SKM-1 treated with dmso at 0.1 percent for 144 hours (cell line): ENCODE data around the gene TFDP2.
A peak's percentile ranks its signal among the peaks of the same experiment; 100 is the strongest.
"Not testable (repeated sequence)": the region's sequence is repeated elsewhere in the genome, so short reads cannot be mapped to it uniquely, and the experiment has no call there.

Experiments used
- DNase-seq: peaks from one replicate; lab custom pipeline; 2025; ENCODE audit not compliant: unreplicated experiment; lab: John Stamatoyannopoulos, UW

Gene TFDP2

GRCh38 chr3:142127941-142128658, 21.2 kb downstream of the TFDP2 start:
- DNase-seq, result no peak

DNA sequence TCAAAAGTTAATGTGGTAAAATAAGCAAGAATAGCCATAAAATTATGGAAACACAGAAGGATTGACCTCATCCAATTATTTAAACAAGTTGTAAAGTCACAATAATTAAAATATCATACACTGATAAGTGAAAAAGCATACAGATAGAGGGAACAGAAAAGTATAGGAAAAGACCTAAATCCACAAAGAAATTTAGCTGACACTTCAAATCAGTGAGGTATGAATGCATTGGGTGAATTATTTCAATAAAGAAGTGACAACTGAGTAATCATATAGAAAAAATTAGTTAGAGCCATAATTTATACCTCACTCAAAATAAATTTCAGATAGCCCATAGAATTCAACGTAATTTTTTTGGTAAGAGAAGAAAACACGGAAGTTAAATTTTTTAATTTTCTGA, 25.1 kb downstream of the TFDP2 start:
- no peak for DNase-seq

DNA sequence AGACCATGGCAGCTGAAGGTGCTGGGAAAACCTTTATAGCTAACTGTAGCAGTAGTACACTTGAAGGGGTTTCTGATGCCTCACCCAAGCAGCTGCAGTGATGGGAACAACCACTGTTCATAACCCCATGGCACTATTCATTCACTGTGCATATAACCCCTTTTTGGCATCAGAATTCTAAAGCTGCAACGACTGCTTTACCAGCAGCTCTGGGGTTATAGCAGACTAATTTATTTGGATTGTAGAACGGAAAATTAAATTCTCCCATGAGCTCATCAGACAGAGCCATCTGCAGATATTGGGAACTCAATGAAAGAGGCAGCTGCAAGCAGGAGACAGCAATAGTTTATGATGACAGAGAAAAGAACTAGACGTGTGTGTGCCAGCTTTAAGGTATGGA, 28.6 kb downstream of the TFDP2 start:
- no peak for DNase-seq

- no peak for DNase-seq
These were observed 30.4 kb downstream of the TFDP2 start for GRCh38 chr3:142118911-142119310.

DNA sequence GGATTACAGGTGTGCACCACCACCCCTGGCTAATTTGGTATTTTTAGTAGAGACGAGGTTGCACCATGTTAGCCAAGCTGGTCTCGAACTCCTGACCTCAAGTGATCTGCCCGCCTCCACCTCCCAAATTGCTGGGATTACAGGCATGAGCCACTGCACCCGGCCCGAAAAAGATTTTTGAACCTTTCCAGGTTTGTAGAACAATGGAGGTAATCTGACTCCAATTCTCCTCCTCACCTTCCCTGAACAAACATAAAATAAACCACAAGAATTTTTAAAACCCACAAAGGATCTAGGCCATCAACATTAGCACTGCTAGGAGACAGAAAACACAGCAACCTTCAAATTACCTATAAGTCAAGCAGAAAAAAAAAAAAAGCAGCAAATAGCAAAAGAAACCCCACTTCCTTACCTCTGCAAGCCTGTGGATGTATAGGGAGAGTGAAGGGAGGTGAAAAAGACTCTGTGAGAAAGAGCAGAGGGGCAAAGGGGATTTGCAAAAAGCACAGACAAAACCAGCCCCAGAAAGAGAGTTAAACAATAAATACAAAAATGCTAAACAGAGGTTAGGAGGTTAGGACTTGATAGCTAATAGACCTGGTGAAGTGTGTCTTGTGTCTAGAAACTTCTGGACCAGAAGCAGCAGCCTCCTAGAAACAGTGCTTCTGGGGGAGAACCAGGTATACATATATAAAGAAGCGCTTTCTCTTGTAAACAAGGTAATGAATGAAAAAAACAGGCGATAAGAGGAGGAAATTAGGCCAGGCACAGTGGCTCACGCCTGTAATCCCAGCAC, 32.1 kb downstream of the TFDP2 start:
- no peak for DNase-seq

DNA sequence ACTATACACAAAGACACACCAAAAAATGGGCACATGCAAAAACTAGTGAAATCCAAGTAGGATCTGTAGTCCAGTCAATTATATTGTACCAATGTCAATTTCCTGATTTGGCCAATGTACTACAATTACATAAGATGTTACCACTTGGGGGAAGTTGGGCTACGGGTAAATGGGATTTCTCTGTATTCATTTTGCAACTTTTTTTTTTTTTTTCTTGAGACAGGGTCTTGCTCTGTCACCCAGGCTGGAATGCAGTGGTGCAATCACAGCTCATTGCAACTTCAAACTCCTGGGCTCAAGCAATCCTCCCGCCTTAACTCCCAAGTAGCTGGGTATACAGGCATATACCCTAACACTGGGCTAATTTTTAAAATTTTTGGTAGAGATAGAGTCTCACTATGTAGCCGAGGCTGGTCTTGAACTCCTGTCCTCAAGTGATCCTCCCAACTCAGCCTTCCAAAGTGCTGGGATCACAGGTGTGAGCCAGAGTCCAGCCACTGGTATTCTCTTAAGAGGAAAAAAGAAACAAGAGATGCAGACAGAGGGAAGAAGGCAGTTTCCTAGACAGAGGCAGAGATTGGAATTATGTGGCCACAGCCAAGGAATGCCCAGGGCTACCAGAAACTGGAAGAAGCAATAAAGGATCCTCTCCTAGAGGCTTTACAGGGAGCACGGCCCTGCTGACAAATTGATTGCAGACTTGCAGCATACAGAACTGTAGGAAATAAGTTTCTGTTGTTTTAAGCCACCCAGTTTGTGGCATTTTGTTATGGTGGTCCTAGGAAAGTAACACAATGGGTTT, 33.3 kb downstream of the TFDP2 start:
- DNase-seq, result peak; percentile 44

- DNase-seq, result no peak
These were observed 36.7 kb downstream of the TFDP2 start for GRCh38 chr3:142112601-142113000.

DNA sequence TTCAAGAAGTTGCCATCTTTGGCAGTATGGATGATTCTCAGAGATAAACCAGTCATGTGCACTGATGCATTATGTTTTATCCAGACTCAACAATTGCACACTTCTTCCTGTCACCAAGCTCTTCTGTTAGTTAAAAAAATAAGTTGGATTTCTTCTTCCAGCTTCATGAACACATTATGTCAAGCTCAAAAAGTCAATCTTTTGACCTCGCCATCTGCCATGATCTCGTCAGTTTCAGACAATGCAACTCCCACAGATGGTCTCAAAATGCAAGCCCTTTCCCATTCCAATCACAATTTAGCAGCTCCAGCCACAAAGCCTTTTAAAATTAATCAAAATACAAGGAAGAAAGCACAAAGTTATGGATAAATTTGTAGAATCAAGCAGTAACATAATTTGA, 42.8 kb downstream of the TFDP2 start:
- no peak for DNase-seq

DNA sequence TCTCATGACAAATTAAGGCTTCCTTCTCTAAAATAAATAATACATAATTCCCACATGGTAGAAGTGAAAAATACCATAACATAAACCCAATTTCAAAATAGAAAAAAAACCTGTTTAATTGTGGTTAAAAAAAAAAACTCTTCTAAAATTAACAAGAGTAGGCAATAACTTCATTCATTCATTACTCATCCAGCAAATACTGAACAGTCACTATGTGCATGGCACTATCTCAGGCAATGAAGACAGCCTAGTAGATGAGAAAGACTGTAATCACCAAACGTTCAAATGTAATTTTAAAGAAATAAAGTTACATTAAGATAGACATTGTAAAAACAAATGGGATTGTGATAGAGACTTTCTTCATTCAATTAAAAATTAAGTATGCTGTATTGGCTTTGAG, 43.4 kb downstream of the TFDP2 start:
- no peak for DNase-seq

DNA sequence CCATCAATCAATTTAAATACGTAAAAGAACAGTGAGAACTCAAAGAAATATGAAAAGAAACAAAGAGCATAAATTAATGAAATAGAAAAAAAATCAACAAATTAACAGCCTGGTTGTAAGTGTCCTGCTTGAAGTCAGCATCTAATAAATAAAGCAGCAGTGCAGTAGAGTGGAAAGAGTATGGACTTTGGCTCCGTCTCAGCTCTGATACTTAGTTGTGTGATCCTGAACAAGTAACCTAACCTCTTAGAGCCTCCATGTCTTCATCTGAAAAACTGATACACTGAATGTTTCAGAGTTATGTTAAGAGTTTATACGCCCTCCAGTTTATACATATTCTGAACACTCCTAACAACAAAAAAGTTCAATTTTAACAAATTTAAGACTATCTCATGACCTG, 44.6 kb downstream of the TFDP2 start:
- no peak for DNase-seq

DNA sequence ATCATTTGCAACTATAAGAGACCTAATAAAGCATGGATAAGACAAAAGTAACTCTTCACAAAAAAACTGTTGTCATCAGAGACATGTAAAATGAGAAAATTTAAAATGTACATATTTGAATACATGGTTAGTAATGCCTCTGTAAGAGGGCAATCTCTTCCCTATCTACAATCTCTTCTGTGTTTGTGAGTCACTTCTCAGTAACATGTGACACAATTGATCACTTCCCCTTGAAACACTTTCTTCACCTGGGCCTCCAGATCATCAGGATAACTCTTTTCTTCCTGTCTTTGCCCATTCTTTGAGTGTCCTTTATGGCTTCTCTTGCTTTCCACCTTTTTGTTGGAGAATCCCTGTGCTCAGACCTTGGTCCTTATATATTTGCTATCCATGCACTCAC, 50.4 kb downstream of the TFDP2 start:
- DNase-seq, result peak; percentile 12

DNA sequence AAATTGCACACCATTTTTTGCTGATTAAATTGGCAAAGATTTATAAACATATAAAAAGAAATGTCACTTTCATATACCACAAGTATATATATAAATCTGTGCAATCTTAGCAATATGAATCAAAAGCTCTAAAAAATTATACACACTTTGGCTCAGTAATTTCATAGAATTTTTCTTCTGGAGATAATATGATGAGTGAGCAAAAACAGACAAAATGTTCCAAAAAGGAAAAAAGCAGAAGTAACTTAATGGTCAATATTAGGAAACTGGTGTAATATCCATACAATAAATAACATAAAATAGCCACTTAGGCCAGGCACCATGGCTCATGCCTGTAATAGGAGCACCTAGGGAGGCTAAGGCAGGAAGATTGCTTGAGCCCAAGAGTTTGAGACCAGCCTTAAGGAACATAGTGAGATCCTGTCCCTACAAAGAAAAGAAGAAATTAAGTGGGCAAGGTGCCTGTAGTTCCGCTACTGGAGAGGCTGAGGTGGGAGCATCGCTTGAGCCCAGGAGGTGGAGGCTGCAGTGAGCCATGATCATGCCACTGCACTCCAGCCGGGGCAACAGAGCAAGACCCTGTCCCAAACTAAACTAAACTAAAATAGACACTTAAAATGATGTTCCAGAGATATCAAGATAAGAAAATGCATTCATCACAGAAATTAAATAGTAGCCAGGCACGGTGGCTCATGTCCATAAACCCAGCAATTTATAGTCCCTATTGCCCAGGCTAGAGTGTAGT, 52.1 kb downstream of the TFDP2 start:
- no peak for DNase-seq

- no peak for DNase-seq
These were observed 53.5 kb downstream of the TFDP2 start for GRCh38 chr3:142095841-142096240.

DNA sequence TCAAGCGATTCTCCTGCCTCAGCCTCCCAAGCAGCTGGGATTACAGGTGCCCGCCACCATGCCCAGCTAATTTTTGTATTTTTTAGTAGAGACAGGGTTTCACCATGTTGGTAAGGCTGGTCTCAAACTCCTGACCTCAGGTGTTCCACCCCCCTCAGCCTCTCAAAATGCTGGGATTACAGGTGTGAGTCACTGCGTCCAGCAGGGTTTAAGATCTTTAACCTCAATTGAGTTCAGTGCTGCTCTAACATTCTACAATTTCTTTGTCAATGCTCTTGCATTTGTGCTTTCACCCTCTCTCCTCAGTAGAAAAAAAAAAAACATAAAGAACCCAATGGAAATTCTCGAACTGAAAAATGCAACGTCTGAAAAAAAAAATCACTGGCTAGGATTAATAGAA, 60.4 kb downstream of the TFDP2 start:
- DNase-seq, result not testable (repeated sequence)

DNA sequence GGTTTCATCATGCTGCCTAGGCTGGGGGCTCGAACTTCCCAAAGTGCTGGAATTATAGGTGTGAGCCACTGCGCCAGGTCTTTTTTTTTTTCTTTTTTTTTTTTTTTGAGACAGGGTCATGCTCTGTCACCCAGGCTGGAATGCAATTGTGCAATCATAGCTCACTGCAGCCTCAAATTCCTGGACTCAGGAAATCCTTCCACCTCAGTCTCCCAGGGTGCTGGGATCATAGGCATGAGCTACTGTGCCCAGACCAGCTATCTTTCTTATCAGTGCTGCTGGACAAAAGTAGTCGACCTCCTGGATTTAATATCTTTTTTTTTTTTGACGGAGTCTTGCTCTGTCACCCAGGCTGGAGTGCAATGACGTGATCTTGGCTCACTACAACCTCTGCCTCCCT, 60.8 kb downstream of the TFDP2 start:
- no peak for DNase-seq

- DNase-seq, result no peak
These were observed 61.7 kb downstream of the TFDP2 start for GRCh38 chr3:142087676-142088075.

- no peak for DNase-seq
These were observed 62.7 kb downstream of the TFDP2 start for GRCh38 chr3:142086581-142087090.

- DNase-seq, result no peak
These were observed 68.2 kb downstream of the TFDP2 start for GRCh38 chr3:142081178-142081577.

- DNase-seq, result no peak
These were observed 71.4 kb downstream of the TFDP2 start for GRCh38 chr3:142077859-142078500.

- DNase-seq, result no peak
These were observed 72.0 kb downstream of the TFDP2 start for GRCh38 chr3:142077155-142077858.
